Endothelial cell of umbilical vein (primary cell): ENCODE data around the gene TRPT1. TPM values are rescaled to one million over a fixed set of nuclear protein-coding genes. Genes with fewer than 3 reads are reported as not detected.

Experiments
- BruUV-seq: library from RNA; stranded (reverse); fragments of 400-500 nt; replicated peaks from 2 replicates; lab custom pipeline; 2021; lab: Mats Ljungman, UMichigan
- CTCF ChIA-PET: fragments of 300-600, 350-600 bp; sonication (Branson Sonifier 250); formaldehyde crosslinking; loops from one replicate; lab custom pipeline; 2021; ENCODE audit warnings: antibody characterized with exemption, inconsistent platforms; lab: Charles Lee
- POLR2A ChIA-PET: fragments of 300-600, 350-600 bp; sonication (Branson Sonifier 250); formaldehyde crosslinking; loops from one replicate; lab custom pipeline; 2021; ENCODE audit warnings: antibody characterized with exemption, inconsistent platforms; lab: Charles Lee
- DNase-seq: peaks from one replicate; pipeline ENCODE4 v3.0.0-alpha.2; 2011; ENCODE audit warnings: low read depth, low spot score
- FAIRE-seq: peaks from 2 replicates; lab custom pipeline; 2011; peaks lifted over from hg19 to GRCh38; lab: Jason Lieb, UNC
- H2AFZ ChIP-seq: 2 replicates; pipeline ENCODE4 v1.6.0; 2012; ENCODE audit warnings: low read depth, low read length, control low read depth, inconsistent platforms
- H3K27ac ChIP-seq: 2 replicates; pipeline ENCODE4 v1.5.1; 2011; ENCODE audit warnings: low read depth, mild to moderate bottlenecking, control low read depth, low read length, moderate library complexity; ENCODE audit not compliant: insufficient read depth
- H3K27me3 ChIP-seq, 2 experiments: 2 replicates each; pipeline versions ENCODE4 v1.6.0 to v1.6.1; 2011; ENCODE audit warnings: low read length in 2 of 2, mixed read lengths in 1 of 2; ENCODE audit not compliant: control insufficient read depth in 2 of 2, insufficient read depth in 2 of 2
- H3K36me3 ChIP-seq, 2 experiments: 2 replicates in 1 of 2; 3 replicates in 1 of 2; pipeline ENCODE4 v1.5.1; 2011; ENCODE audit warnings: low read length in 2 of 2, mild to moderate bottlenecking in 1 of 2, moderate library complexity in 1 of 2; ENCODE audit not compliant: control insufficient read depth in 2 of 2, insufficient read depth in 2 of 2; ENCODE audit errors: extremely low read depth in 1 of 2
- H3K4me1 ChIP-seq: 3 replicates; pipeline ENCODE4 v1.5.1; 2011; ENCODE audit warnings: mild to moderate bottlenecking, low read length; ENCODE audit not compliant: control insufficient read depth, insufficient read depth; ENCODE audit errors: extremely low read depth
- H3K4me2 ChIP-seq: 2 replicates; pipeline ENCODE4 v1.6.1; 2011; ENCODE audit warnings: low read length, control low read depth, mixed read lengths; ENCODE audit not compliant: insufficient read depth
- H3K4me3 ChIP-seq, 3 experiments: fragments of 200-600 bp in 1 of 3; sonication (generic), shearing (Covaris generic) in 1 of 3; replicated peaks in 1 of 3; 2 replicates each; pipeline ENCODE4 v1.5.1; 2011 to 2016; ENCODE audit warnings: control low read depth in 3 of 3, low read length in 3 of 3, mild to moderate bottlenecking in 2 of 3, inconsistent platforms in 1 of 3, low read depth in 1 of 3, moderate library complexity in 1 of 3; ENCODE audit not compliant: insufficient read depth in 1 of 3
- H3K79me2 ChIP-seq: 2 replicates; pipeline ENCODE4 v1.6.0; 2012; ENCODE audit warnings: low read length, inconsistent platforms; ENCODE audit not compliant: control insufficient read depth, insufficient read depth
- H3K9ac ChIP-seq: replicated peaks from 2 replicates; pipeline ENCODE3; 2011; ENCODE audit warnings: low read length, control low read depth; ENCODE audit not compliant: insufficient read depth; ENCODE audit errors: extremely low read depth
- H3K9me1 ChIP-seq: replicated peaks from 3 replicates; pipeline ENCODE4 v1.6.0; 2011; ENCODE audit warnings: mild to moderate bottlenecking, low read length; ENCODE audit not compliant: control insufficient read depth, insufficient read depth; ENCODE audit errors: extremely low read depth
- H3K9me3 ChIP-seq: replicated peaks from 2 replicates; pipeline ENCODE4 v1.5.1; 2012; ENCODE audit warnings: low read length, inconsistent platforms; ENCODE audit not compliant: control insufficient read depth, insufficient read depth
- H4K20me1 ChIP-seq: replicated peaks from 2 replicates; pipeline ENCODE3; 2011; ENCODE audit warnings: mild to moderate bottlenecking, low read length; ENCODE audit not compliant: control insufficient read depth, insufficient read depth; ENCODE audit errors: extremely low read depth
- EZH2 ChIP-seq: IDR thresholded peaks from 2 replicates; pipeline ENCODE4 v1.6.1; 2012; ENCODE audit warnings: borderline replicate concordance, low read depth, mild to moderate bottlenecking, moderate library complexity, low read length, inconsistent platforms; ENCODE audit not compliant: severe bottlenecking
- MAX ChIP-seq: IDR thresholded peaks from 2 replicates; pipeline ENCODE4 v1.6.1; 2011; ENCODE audit not compliant: insufficient read depth, insufficient read length
- POLR2A ChIP-seq: IDR thresholded peaks from 2 replicates; pipeline ENCODE4 v1.6.1; 2012; ENCODE audit warnings: low read depth, mild to moderate bottlenecking, control low read depth, low read length
- POLR2AphosphoS5 ChIP-seq: IDR thresholded peaks from 2 replicates; pipeline ENCODE4 v1.6.1; 2012; ENCODE audit warnings: low read depth, mild to moderate bottlenecking, control low read depth, low read length, moderate library complexity; ENCODE audit not compliant: insufficient read depth
- dilution Hi-C: fragments of 300-500 bp; cut with MboI; formaldehyde crosslinking; loops from one replicate; pipeline ENCODE4 v1.15.0; 2019; ENCODE audit warnings: low sequenced_read_pairs; ENCODE audit not compliant: extremely low pct_ligation_motif_present
- intact Hi-C: fragments of 100-400 bp; cut with micrococcal nuclease; formaldehyde crosslinking; loops from one replicate; pipeline ENCODE4 v1.10.0; 2022
- polyA plus RNA-seq, 4 experiments: library from polyadenylated mRNA; depleted of rRNA in 3 of 4; stranded (reverse) in 3 of 4; unstranded in 1 of 4; fragments of >200 nt; gene quantifications; 2 replicates each; pipeline versions ENCODE4 v1.2.1 to v1.2.3, GENCODE V29; 2011 to 2012; ENCODE audit warnings: missing spikeins in 1 of 4
- total RNA-seq: library from RNA; stranded (reverse); gene quantifications from 2 replicates; pipeline ENCODE4 v1.2.3, GENCODE V29; 2021

The TRPT1 gene
- total and polyA plus RNA-seq, 2 donors (not counting 3 experiments of a cell fraction or from before 2014, with no cell fraction given): 26.2 to 56.6 TPM

GRCh38 chr11:64206457-64207255 is 19.3 kb downstream of the TRPT1 start, which contains the start of gene FERMT3:
Gene FERMT3 (plus strand): TSS chr11:64206721. CDS start chr11:64207365, 644 bp downstream.
- TF ChIP-seq POLR2AphosphoS5 (peak; percentile 12), POLR2A (peak; percentile 45), MAX (no peak), EZH2 (no peak)
- Histone ChIP-seq H2AFZ (no peak within 1 kb of the TSS), H3K9ac (peak within 1 kb of the TSS; percentile 71), H3K9me3 (no peaks in the 10 kb centered on the region), H3K36me3 (peaks cover 10 to 22% of the 10 kb centered on the region in 2 experiments), H3K4me2 (peak within 1 kb of the TSS; percentile 75), H4K20me1 (no peaks in the 10 kb centered on the region), H3K27me3 (no peaks in the 10 kb centered on the region), H3K4me3 (peak within 1 kb of the TSS; percentile 18 to 42 (median 19)), H3K27ac (peak within 1 kb of the TSS; percentile 91), H3K9me1 (no peaks in the 10 kb centered on the region), H3K4me1 (peaks cover 34% of the 10 kb centered on the region), H3K79me2 (peaks cover 12% of the 10 kb centered on the region)
- DNase-seq (no peak), FAIRE-seq (peak; percentile 70)
- ChIA-PET CTCF (interaction anchor here (0.7 to 11.5 kb wide), 15 partner anchors 10 to 147 kb away, joined by 3 to 413 read pairs (median 10); partner anchors contain the start of genes CATSPERZ, ESRRA, NUDT22 and PLCB3), POLR2A (interaction anchor here (0.6 to 1.6 kb wide), 3 partner anchors 21 to 94 kb away, joined by 5 to 6 read pairs (median 5); partner anchors contain the start of gene STIP1)
- dilution Hi-C loops: no loop called here
- intact Hi-C loops: loop anchor here (1.0 kb wide), 4 partner anchors 20 to 35 kb away; partner anchors contain the start of genes DNAJC4, FKBP2, NUDT22 and STIP1
- BruUV-seq: TSS peak; percentile 80
